ENCODE results near the gene POP5. TPM values are rescaled to one million over a fixed set of nuclear protein-coding genes. Genes with fewer than 3 reads are reported as not detected.
"Not testable (repeated sequence)": the region's sequence is repeated elsewhere in the genome, so short reads cannot be mapped to it uniquely, and the experiment has no call there.

The POP5 gene, protein sequence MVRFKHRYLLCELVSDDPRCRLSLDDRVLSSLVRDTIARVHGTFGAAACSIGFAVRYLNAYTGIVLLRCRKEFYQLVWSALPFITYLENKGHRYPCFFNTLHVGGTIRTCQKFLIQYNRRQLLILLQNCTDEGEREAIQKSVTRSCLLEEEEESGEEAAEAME
- 10 to 100 TPM; 37.6 to 38.8 TPM for total RNA-seq

DNA sequence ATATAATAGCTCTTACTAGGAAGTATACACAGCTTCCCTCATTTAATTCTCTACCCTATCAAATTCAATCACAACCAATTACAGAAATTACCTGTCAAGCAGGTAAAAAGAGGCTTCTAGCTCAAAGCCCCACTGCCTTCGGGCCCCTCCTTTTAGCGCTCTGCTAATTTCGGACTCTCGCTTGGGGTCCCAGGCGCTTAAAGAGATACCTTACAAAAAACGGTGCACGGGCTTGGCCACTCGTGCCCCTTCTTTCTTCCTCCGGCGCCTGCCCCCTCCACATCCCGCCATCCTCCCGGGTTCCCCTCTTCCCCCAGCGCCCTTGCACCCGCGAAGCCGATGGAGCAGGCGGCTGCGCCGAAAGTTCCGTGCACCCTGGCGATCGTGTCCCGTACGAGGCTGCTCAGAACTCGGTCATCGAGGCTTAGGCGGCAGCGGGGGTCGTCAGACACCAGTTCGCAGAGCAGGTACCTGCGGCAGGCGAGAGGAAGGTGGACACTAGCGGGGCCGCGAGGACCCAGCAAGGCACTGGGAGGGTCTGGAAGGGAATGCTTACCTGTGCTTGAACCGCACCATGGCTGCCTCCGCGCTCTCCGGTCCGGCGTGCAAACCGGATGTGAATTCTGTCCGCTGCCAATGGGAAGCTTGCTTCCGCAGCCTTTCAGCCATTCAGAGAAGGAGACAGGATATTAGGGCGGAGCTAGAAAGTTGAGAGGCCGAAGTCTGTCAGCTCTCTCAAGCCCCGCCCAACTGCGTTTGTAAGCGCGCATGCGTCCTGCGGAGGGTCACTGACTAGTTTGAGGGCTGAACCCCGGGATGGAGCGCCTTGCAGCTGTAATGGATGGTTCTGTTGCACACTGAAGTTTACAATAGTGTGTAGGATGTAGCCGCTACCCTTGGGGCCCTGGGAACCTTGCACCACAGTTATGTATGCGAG, at the start of gene POP5:
TSS of gene POP5 (minus strand) at position 616 of the 937 bp plus-strand sequence. CDS start at position 576, 40 bp downstream.
- ChIA-PET POLR2A (interaction anchor here (0.6 to 4.0 kb wide), 26 partner anchors 9 to 886 kb away, joined by 3 to 18 read pairs (median 4); partner anchors contain the start of genes RNU4-1, RNU4-2, RPLP0 and SRSF9), CTCF (interaction anchor here (0.5 to 6.7 kb wide), 28 partner anchors 9 to 496 kb away, joined by 3 to 79 read pairs (median 4); partner anchors contain the start of genes CABP1, COX6A1, DYNLL1 and MLEC)
- peaks cover 35% of the 10 kb centered on the region for H3K36me3 Mint-ChIP-seq (ENCODE audit: low read depth)
- H3K27ac Mint-ChIP-seq: peak within 1 kb of the TSS; percentile 78
- no peaks in the 10 kb centered on the region for H3K9me3 Mint-ChIP-seq
- peak within 1 kb of the TSS; percentile 94 for H3K4me3 Mint-ChIP-seq
- H3K4me1 Mint-ChIP-seq: peaks cover 42% of the 10 kb centered on the region
- peaks cover 13% of the 10 kb centered on the region for H3K27me3 Mint-ChIP-seq
- DNase-seq: peak; percentile 95

DNA sequence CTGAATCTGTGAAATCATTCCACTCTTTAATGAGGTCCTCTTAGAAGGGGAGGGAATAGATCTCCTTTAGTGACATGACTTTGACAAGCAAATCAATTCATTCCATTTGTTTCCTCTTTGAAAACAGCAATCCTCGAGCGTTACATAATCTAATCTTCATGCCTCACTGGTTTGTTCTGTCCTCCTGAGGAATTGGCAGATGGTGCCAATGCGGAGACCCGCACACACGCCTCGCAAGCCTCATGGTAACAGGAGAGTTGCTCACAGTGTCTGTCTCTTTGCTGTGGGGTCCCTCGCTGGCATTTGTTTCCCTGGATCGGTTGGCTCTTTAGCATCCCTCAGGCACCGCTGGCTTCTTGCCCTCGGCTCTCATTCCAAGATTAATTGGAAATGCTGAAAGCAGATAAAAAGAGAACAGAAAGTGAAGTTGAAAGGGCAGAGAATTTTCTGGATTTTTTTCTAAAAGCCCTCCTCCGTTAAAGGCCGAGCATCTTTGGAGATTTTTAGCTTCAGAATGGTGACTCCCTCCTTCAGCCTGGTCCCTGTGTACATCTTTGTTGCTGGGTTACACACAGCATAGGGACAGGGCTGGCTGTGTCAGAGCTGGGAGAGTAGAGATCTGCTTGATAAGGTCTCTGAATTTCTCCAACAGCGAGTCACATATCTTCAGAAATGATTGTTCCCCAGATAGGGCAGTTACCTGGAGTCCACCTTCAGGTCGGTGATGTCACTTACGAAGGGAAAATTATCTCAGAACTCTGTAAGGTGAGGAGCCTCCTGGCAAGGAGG, 49.1 kb upstream of the POP5 start:
- H3K4me1 Mint-ChIP-seq: no peaks in the 10 kb centered on the region
- H3K4me3 Mint-ChIP-seq: no peak overlapping the region
- H3K27ac Mint-ChIP-seq: no peak overlapping the region
- H3K36me3 Mint-ChIP-seq (ENCODE audit: low read depth): no peaks in the 10 kb centered on the region
- H3K27me3 Mint-ChIP-seq: peaks cover 11% of the 10 kb centered on the region
- ChIA-PET POLR2A (no interaction called here), CTCF (no interaction called here)
- DNase-seq: no peak
- no peaks in the 10 kb centered on the region for H3K9me3 Mint-ChIP-seq

DNA sequence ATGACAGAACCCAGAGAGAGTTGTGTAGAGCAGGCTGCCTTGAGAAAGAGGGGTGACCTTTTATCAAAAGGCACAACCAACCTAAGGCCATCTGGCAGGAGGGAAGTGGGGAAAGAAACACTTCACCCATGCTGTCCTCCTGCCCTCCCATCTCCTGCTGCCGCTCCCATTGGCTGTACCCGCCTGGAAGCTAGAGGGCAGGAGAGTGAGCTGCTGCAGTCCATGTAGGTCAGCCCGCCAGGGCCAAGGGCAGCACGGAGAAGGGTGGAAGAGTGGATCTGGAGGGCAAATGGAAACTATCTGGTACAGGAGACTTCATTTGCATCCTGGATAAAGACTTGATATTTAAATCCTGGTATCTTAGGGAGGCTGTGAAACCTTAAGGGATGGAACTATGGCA, 47.7 kb upstream of the POP5 start:
- CTCF ChIA-PET: no interaction called here
- Mint-ChIP-seq H3K36me3 (ENCODE audit: low read depth) (no peaks in the 10 kb centered on the region), H3K4me1 (no peaks in the 10 kb centered on the region), H3K4me3 (no peak overlapping the region), H3K27me3 (peaks cover 9% of the 10 kb centered on the region), H3K9me3 (no peaks in the 10 kb centered on the region), H3K27ac (no peak overlapping the region)
- DNase-seq: no peak
- POLR2A ChIA-PET: no interaction called here

DNA sequence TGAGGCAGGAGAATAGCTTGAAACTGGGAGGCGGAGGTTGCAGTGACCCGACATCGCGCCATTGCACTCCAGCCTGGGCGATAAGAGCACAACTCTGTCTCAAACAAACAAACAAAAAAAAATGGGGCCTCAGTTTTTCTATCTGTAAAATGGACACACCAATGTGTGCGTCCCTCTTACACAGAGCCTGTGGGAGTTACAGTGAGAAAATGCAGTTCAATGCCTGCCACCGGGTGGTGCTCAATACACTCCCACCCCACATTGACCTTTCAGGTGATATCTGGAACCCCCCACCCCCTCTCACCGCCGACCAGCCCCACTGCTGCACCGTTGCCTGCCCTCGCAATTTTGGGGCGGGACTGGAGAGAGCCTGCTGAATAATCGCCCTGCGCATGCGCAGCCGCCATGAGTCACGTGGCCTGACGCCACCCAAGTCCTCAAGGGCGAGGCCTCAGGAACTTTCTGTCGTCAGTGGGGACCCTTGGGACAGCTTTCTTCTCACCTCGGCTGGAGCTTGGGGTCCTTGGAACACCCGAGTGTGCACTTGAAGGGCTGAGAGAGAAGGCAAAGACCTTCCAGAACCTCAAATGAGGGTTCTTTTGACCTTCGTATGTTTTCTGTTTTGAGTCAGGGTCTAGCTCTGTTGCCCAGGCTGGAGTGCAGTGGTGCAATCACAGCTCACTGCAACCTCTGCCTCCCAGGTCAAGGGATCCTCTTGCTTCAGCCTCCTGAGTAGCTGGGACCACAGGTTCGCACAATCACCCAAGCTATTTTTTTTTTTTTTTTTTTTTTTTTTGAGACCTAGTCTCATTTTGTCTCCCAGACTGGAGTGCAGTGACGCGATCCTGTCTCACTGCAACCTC, 44.6 kb upstream of the POP5 start:
- ChIA-PET CTCF (interaction anchor here (0.6 to 0.7 kb wide), 2 partner anchors 29 to 174 kb away, joined by 3 read pairs; no protein-coding TSS in a partner anchor), POLR2A (no interaction called here)
- H3K4me3 Mint-ChIP-seq: no peak overlapping the region
- H3K27ac Mint-ChIP-seq: no peak overlapping the region
- H3K4me1 Mint-ChIP-seq: no peaks in the 10 kb centered on the region
- H3K9me3 Mint-ChIP-seq: no peaks in the 10 kb centered on the region
- no peak for DNase-seq
- H3K27me3 Mint-ChIP-seq: peaks cover 3% of the 10 kb centered on the region
- H3K36me3 Mint-ChIP-seq (ENCODE audit: low read depth): no peaks in the 10 kb centered on the region

DNA sequence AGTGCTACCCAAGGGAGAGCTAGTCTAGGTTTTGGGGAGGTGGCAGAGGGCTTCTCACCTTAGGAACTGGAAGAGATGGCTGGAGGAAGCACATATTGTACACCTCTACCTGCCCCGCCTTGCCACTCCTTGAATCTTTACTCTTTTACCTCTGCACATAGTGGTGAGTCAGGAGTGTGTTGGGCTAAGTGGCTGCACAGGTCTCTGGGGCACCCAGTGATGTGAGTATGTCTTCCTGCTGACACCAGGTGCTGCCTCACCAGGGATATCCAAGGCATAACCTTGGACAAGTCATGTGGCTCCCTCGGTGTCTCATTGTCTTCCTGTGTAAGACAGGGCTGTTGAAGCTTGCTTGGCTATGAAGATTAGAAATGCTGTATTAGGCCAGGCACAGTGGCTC, 39.4 kb upstream of the POP5 start:
- no peaks in the 10 kb centered on the region for H3K9me3 Mint-ChIP-seq
- no peaks in the 10 kb centered on the region for H3K4me1 Mint-ChIP-seq
- ChIA-PET CTCF (no interaction called here), POLR2A (interaction anchor here (1.6 kb wide), 1 partner anchor 329 kb away, joined by 4 read pairs; the partner anchor contains the start of gene RNU4-2)
- peaks cover 18% of the 10 kb centered on the region for H3K27me3 Mint-ChIP-seq
- no peak for DNase-seq
- no peaks in the 10 kb centered on the region for H3K36me3 Mint-ChIP-seq (ENCODE audit: low read depth)
- H3K27ac Mint-ChIP-seq: no peak overlapping the region
- no peak overlapping the region for H3K4me3 Mint-ChIP-seq

DNA sequence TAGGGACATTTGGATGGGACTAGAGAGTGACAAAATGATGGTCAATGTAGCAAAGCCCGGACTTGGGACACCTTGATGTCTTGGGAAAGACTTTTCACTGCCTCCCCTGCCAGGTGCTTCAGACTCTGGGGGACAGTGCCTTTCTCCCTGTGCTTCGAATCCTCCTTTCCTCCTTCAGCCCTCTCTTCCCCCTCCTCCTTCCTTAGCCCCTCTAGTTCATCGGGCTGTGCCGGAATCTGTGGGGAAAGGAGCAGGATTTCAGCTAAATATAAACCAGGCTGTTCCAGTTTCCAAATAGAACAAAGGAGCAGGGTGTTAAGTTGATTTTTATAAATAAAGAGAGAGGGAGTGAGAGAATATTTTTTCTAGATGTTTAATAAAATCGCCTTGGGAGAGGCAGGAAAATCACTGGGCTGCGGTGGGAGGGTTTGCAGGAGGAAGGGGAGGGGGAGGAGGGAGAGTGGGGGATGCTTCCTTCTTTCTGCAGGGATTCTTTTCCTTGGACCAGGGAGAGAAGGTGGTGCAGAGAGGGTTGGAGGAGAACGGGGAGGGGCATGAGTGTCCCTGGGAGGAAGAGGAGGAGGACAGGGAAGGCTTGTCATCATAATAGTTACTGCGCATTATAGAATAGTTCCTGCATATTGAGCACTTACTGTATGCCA, 37.9 kb upstream of the POP5 start:
- no peaks in the 10 kb centered on the region for H3K4me1 Mint-ChIP-seq
- ChIA-PET CTCF (interaction anchor here (0.5 kb wide), 1 partner anchor 16 kb away, joined by 4 read pairs; no protein-coding TSS in a partner anchor), POLR2A (interaction anchor here (1.6 kb wide), 1 partner anchor 328 kb away, joined by 4 read pairs; the partner anchor contains the start of gene RNU4-2)
- H3K27me3 Mint-ChIP-seq: peaks cover 25% of the 10 kb centered on the region
- no peak overlapping the region for H3K4me3 Mint-ChIP-seq
- no peak overlapping the region for H3K27ac Mint-ChIP-seq
- H3K9me3 Mint-ChIP-seq: no peaks in the 10 kb centered on the region
- no peaks in the 10 kb centered on the region for H3K36me3 Mint-ChIP-seq (ENCODE audit: low read depth)
- no peak for DNase-seq

DNA sequence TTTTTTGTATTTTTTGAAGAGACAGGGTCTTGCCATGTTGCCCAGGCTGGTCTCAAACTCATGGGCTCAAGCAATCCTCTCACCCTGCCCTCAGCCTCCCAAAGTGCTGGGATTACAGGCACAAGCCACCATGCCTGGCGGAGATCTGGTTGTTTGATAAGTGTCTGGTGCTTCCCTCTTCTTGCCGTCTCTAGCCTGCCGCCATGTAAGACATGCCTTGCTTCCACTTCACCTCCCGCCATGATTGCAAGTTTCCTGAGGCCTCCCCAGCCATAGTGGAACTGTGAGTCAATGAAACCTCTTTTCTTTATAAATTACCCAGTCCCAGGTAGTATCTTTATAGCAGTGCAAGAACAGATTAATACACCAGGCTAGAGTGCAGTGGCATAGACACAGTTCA, 36.6 kb upstream of the POP5 start:
- peaks cover 25% of the 10 kb centered on the region for H3K27me3 Mint-ChIP-seq
- POLR2A ChIA-PET; H3K4me1 Mint-ChIP-seq; H3K27ac Mint-ChIP-seq; H3K4me3 Mint-ChIP-seq; H3K9me3 Mint-ChIP-seq; CTCF ChIA-PET; DNase-seq; H3K36me3 Mint-ChIP-seq (ENCODE audit: low read depth): not testable (repeated sequence)

DNA sequence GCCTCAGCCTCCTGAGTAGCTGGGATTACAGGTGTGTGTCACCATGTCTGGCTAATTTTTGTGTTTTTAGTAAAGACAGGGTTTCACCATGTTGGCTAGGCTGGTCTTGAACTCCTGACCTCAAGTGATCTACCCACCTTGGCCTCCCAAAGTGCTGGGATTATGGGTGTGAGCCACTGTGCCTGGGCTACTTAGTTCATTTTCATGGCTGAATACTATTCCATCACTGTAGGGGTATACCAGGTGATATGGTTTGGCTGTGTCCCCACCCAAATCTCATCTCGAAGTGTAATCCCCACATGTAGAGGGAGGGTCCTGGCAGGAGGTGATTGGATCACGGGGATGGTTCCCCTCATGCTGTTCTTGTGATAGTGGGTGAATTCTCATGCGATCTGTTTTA, 36.0 kb upstream of the POP5 start:
- H3K4me3 Mint-ChIP-seq; H3K4me1 Mint-ChIP-seq; DNase-seq; H3K36me3 Mint-ChIP-seq (ENCODE audit: low read depth); POLR2A ChIA-PET; CTCF ChIA-PET; H3K9me3 Mint-ChIP-seq; H3K27ac Mint-ChIP-seq: not testable (repeated sequence)
- H3K27me3 Mint-ChIP-seq: peaks cover 25% of the 10 kb centered on the region

DNA sequence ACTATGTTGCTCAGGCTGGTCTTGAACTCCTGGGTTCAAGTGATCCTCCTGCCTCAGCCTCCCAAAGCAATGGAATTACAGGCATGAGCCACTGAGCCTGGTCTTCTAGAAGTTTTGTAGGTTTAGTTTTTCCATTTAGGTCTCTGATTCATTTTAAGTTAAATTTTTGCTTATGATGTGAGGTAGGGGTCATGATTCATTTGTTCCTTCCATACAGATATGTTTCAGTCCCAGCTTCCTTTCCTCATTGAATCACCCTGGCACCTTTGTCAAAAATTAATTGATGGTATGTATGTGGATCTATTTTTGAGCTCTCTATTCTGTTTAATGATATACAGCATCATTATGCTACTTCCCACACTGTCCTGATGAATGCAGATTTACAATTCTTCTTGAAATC, 33.6 kb upstream of the POP5 start:
- Mint-ChIP-seq H3K27ac (no peak overlapping the region), H3K9me3 (no peaks in the 10 kb centered on the region), H3K4me3 (no peak overlapping the region), H3K4me1 (no peaks in the 10 kb centered on the region), H3K36me3 (ENCODE audit: low read depth) (no peaks in the 10 kb centered on the region), H3K27me3 (peaks cover 20% of the 10 kb centered on the region)
- DNase-seq: no peak
- POLR2A ChIA-PET: no interaction called here
- CTCF ChIA-PET: interaction anchor here (1.0 kb wide), 1 partner anchor 313 kb away, joined by 3 read pairs; no protein-coding TSS in a partner anchor

DNA sequence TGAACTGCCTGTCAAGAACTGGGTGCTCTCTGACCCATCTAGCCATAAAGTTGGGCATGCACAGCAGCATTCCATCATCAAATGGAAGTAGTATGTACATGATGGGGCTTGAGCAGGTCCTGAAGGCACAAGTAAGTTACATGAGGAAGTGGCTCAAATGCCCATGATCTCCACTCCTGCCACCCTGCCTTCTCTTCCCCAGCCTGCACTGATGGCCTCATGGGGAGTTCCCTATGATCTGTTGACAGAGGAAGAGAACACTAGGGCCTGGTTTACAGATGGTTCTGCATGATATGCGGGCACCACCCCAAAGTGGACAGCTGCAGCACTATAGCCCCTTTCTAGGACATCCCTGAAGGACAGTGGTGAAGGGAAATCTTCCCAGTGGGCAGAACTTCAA, 30.3 kb upstream of the POP5 start:
- H3K27ac Mint-ChIP-seq; H3K4me1 Mint-ChIP-seq; H3K27me3 Mint-ChIP-seq; H3K9me3 Mint-ChIP-seq; DNase-seq; POLR2A ChIA-PET; H3K4me3 Mint-ChIP-seq; H3K36me3 Mint-ChIP-seq (ENCODE audit: low read depth); CTCF ChIA-PET: not testable (repeated sequence)

DNA sequence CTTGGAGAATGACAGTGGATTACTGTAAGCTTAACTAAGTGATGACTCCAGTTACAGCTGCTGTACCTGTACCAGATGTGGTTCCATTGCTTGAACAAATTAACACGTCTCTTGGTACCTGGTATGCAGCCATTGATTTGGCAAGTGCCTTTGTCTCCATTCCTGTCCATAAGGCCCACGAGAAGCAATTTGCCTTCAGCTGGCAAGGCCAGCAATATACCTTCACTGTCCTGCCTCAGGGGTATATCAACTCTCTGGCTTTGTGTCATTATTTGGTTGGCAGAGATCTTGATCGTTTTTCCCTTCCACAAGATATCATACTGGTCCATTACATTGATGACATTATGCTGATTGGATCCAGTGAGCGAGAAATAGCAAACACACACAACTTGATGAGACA, 29.4 kb upstream of the POP5 start:
- Mint-ChIP-seq H3K4me1 (no peaks in the 10 kb centered on the region), H3K9me3 (no peaks in the 10 kb centered on the region), H3K27ac (no peak overlapping the region), H3K4me3 (no peak overlapping the region), H3K36me3 (ENCODE audit: low read depth) (no peaks in the 10 kb centered on the region), H3K27me3 (peaks cover 9% of the 10 kb centered on the region)
- ChIA-PET POLR2A (no interaction called here), CTCF (no interaction called here)
- DNase-seq: no peak

DNA sequence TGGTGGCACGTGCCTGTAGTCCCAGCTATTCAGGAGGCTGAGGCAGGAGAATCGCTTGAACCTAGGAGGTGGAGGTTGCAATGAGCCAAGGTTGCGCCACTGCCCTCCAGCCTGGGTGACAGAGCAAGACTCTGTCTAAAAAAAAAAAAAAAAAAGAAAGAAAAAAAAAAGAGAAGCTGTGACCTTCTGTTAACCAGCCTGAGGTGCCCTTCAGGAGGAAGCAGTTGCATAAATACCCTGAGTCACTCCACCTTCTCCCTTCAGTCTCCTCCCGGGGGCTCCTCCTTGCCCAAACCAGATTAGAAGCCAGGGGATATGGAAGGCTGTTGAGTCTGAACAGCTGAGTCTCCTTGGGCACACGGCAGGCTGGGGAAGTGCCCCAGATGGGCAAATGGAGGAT, 21.2 kb upstream of the POP5 start:
- H3K4me1 Mint-ChIP-seq; POLR2A ChIA-PET; H3K27ac Mint-ChIP-seq; DNase-seq; H3K4me3 Mint-ChIP-seq; H3K9me3 Mint-ChIP-seq; H3K36me3 Mint-ChIP-seq (ENCODE audit: low read depth): not testable (repeated sequence)
- peaks cover 16% of the 10 kb centered on the region for H3K27me3 Mint-ChIP-seq
- CTCF ChIA-PET: interaction anchor here (2.1 to 2.6 kb wide), 2 partner anchors 20 to 47 kb away, joined by 7 read pairs; no protein-coding TSS in a partner anchor
